SK-N-SH treated with all-trans-retinoic acid at 6 μM for 48 hours (cell line): ENCODE results near the gene ARHGAP24.

Experiments used
- ATAC-seq: fragments of 200-7000 bp; cut with Tn5 transposase; 3 replicates; pipeline ENCODE4 v1.9.1; 2020; ENCODE audit warnings: mild to moderate bottlenecking, moderate library complexity
- ARNTL ChIP-seq: fragments of 450-650 bp; formaldehyde crosslinking; IDR thresholded peaks from 2 replicates; pipeline ENCODE4 v1.5.0; 2020; ENCODE audit warnings: low read depth, mild to moderate bottlenecking, moderate library complexity, borderline replicate concordance
- BACH2 ChIP-seq: fragments of 250-450 bp; sonication (Bioruptor Pico); IDR thresholded peaks from 2 replicates; pipeline ENCODE4 v1.9.0; 2021; ENCODE audit warnings: mild to moderate bottlenecking, borderline replicate concordance
- CREB5 ChIP-seq: fragments of 250-450 bp; sonication (Bioruptor Pico); IDR thresholded peaks from 2 replicates; pipeline ENCODE4 v1.5.1; 2020; ENCODE audit warnings: low read depth, mild to moderate bottlenecking, moderate library complexity
- CSDC2 ChIP-seq: fragments of 250-450 bp; sonication (Bioruptor Pico); IDR thresholded peaks from 2 replicates; pipeline ENCODE4 v1.5.0; 2020; ENCODE audit warnings: mild to moderate bottlenecking, moderate library complexity
- ESRRG ChIP-seq: fragments of 250-450 bp; sonication (Bioruptor Pico); IDR thresholded peaks from 2 replicates; pipeline ENCODE4 v1.6.1; 2021; ENCODE audit warnings: mild to moderate bottlenecking
- GLIS3 ChIP-seq: fragments of 250-450 bp; sonication (Bioruptor Pico); IDR thresholded peaks from 2 replicates; pipeline ENCODE4 v1.5.0; 2020; ENCODE audit warnings: mild to moderate bottlenecking, moderate library complexity
- ISL1 ChIP-seq: fragments of 250-450 bp; sonication (Bioruptor Pico); IDR thresholded peaks from 2 replicates; pipeline ENCODE4 v2.1.2; 2022; ENCODE audit warnings: mild to moderate bottlenecking, moderate library complexity
- OSR1 ChIP-seq: fragments of 250-450 bp; sonication (Bioruptor Pico); IDR thresholded peaks from 2 replicates; pipeline ENCODE4 v1.8.0; 2022; ENCODE audit warnings: moderate library complexity, mild to moderate bottlenecking, inconsistent platforms
- PATZ1 ChIP-seq: fragments of 250-450 bp; sonication (Bioruptor Pico); IDR thresholded peaks from 2 replicates; pipeline ENCODE4 v1.8.0; 2020; ENCODE audit warnings: mild to moderate bottlenecking, moderate library complexity, borderline replicate concordance
- POU6F1 ChIP-seq: fragments of 250-450 bp; sonication (Bioruptor Pico); IDR thresholded peaks from 2 replicates; pipeline ENCODE4 v1.8.0; 2021; ENCODE audit warnings: low read depth, mild to moderate bottlenecking, moderate library complexity, borderline replicate concordance
- PPARA ChIP-seq: fragments of 250-450 bp; sonication (Bioruptor Pico); IDR thresholded peaks from 2 replicates; pipeline ENCODE4 v1.5.0; 2020; ENCODE audit warnings: mild to moderate bottlenecking, borderline replicate concordance
- RARB ChIP-seq: fragments of 250-450 bp; sonication (Bioruptor Pico); IDR thresholded peaks from 2 replicates; pipeline ENCODE4 v1.8.0; 2021; ENCODE audit warnings: mild to moderate bottlenecking, moderate library complexity
- SNAI2 ChIP-seq: fragments of 250-450 bp; sonication (Bioruptor Pico); IDR thresholded peaks from 2 replicates; pipeline ENCODE4 v1.5.0; 2020; ENCODE audit warnings: mild to moderate bottlenecking, moderate library complexity
- TCF4 ChIP-seq: fragments of 250-450 bp; sonication (Bioruptor Pico); IDR thresholded peaks from 2 replicates; pipeline ENCODE4 v1.8.0; 2021; ENCODE audit warnings: mild to moderate bottlenecking, moderate library complexity, borderline replicate concordance
- TOX ChIP-seq: fragments of 250-450 bp; sonication (Bioruptor Pico); IDR thresholded peaks from 2 replicates; pipeline ENCODE4 v1.8.0; 2021; ENCODE audit warnings: mild to moderate bottlenecking, moderate library complexity, borderline replicate concordance
- ZC3H10 ChIP-seq: fragments of 250-450 bp; sonication (Bioruptor Pico); IDR thresholded peaks from 2 replicates; pipeline ENCODE4 v1.5.1; 2021; ENCODE audit warnings: mild to moderate bottlenecking, moderate library complexity
- ZFP3 ChIP-seq: fragments of 250-450 bp; sonication (Bioruptor Pico); IDR thresholded peaks from 2 replicates; pipeline ENCODE4 v1.5.0; 2020; ENCODE audit warnings: mild to moderate bottlenecking, moderate library complexity
- ZFP30 ChIP-seq: fragments of 450-650 bp; formaldehyde crosslinking; IDR thresholded peaks from 2 replicates; pipeline ENCODE4 v1.5.0; 2022; ENCODE audit warnings: mild to moderate bottlenecking, moderate library complexity
- ZNF565 ChIP-seq: fragments of 450-650 bp; formaldehyde crosslinking; conservative IDR thresholded peaks from 2 replicates; pipeline ENCODE4 v1.5.0; 2020; ENCODE audit warnings: low read depth, mild to moderate bottlenecking, moderate library complexity
- ZNF70 ChIP-seq: fragments of 450-650 bp; formaldehyde crosslinking; IDR thresholded peaks from 2 replicates; pipeline ENCODE4 v1.5.0; 2020; ENCODE audit warnings: mild to moderate bottlenecking, moderate library complexity
- ZNF8 ChIP-seq: fragments of 450-650 bp; formaldehyde crosslinking; IDR thresholded peaks from 2 replicates; pipeline ENCODE4 v1.5.0; 2020; ENCODE audit warnings: mild to moderate bottlenecking, moderate library complexity
- TF ChIP-seq, protein P1 (sequence below): fragments of 250-450 bp; sonication (Bioruptor Pico); IDR thresholded peaks from 2 replicates; pipeline ENCODE4 v1.5.0; 2020; ENCODE audit warnings: mild to moderate bottlenecking, moderate library complexity

Gene ARHGAP24

DNA sequence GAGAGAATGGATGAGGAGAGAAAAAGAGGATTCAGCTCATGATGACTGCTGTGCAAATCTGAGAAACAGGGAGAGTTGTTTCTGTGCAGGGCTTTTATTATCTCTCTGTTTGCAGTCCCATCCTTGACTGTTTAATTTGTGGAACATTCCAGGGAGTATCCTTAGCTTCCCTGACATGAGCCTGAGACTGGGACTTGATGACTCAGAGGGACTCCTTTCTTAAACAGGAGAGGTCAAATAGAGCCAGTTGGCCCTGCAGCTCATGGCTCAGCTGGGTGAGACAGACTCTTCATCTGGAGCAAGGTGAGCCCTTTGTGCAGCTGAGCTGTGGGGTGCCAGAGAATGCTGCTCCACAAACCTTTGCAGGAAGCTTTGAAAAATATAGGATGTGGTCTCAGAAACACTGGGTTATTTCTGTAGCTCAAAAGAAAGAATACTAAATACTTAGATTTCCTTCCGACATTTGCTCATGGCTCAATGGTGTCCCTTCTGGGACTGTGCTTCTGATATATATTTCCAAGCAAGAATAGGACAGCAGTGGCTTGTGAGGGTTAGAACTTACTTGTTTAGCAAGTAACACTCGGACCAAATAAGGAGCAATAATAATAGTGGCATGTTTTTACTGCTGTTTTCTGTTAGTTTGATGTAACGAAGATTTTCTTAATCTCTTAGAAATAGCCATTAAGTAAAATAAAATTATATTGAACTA, 14.5 kb downstream of the ARHGAP24 start:
- peak; percentile 63 for ATAC-seq
- TF ChIP-seq ZNF8, result no peak
- no peak for TF ChIP-seq ZC3H10 (CRISPR knock-in tag)
- no peak for TF ChIP-seq ISL1 (CRISPR knock-in tag)
- no peak for TF ChIP-seq GLIS3
- no peak for TF ChIP-seq ZNF70 (CRISPR knock-in tag)
- TF ChIP-seq BACH2 (CRISPR knock-in tag), result no peak
- no peak for TF ChIP-seq POU6F1 (CRISPR knock-in tag)
- TF ChIP-seq ZNF565, result no peak
- TF ChIP-seq CSDC2 (CRISPR knock-in tag), result no peak
- no peak for TF ChIP-seq OSR1 (CRISPR knock-in tag)
- TF ChIP-seq SNAI2 (CRISPR knock-in tag), result no peak
- no peak for TF ChIP-seq ZFP30 (CRISPR knock-in tag)
- TF ChIP-seq ESRRG (CRISPR knock-in tag), result no peak
- TF ChIP-seq, protein P1, sequence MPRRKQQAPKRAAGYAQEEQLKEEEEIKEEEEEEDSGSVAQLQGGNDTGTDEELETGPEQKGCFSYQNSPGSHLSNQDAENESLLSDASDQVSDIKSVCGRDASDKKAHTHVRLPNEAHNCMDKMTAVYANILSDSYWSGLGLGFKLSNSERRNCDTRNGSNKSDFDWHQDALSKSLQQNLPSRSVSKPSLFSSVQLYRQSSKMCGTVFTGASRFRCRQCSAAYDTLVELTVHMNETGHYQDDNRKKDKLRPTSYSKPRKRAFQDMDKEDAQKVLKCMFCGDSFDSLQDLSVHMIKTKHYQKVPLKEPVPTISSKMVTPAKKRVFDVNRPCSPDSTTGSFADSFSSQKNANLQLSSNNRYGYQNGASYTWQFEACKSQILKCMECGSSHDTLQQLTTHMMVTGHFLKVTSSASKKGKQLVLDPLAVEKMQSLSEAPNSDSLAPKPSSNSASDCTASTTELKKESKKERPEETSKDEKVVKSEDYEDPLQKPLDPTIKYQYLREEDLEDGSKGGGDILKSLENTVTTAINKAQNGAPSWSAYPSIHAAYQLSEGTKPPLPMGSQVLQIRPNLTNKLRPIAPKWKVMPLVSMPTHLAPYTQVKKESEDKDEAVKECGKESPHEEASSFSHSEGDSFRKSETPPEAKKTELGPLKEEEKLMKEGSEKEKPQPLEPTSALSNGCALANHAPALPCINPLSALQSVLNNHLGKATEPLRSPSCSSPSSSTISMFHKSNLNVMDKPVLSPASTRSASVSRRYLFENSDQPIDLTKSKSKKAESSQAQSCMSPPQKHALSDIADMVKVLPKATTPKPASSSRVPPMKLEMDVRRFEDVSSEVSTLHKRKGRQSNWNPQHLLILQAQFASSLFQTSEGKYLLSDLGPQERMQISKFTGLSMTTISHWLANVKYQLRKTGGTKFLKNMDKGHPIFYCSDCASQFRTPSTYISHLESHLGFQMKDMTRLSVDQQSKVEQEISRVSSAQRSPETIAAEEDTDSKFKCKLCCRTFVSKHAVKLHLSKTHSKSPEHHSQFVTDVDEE (CRISPR knock-in tag), result no peak
- no peak for TF ChIP-seq TCF4 (CRISPR knock-in tag)
- TF ChIP-seq, all 23 proteins: peak for 0

DNA sequence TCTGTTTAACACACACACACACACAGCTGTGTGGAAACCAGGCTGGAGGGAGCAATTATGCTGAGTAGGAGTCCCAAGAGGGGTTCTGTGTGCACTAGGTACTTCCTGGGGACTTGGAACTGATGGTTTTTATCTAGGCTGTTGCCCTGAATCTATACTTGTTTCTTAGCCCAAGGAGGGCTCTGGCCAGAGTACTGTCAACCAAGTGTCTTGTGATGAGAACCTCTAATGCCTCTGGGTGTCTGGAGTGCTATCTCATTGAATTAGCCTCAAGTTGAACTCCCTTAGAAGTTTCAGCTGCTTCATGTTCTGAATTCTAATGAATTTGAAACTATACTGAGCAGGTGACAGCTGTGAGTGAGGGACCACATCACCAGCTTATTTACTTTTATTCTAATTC, 16.6 kb downstream of the ARHGAP24 start:
- ATAC-seq, result no peak
- TF ChIP-seq ZNF8, result no peak
- TF ChIP-seq GLIS3, result no peak
- TF ChIP-seq ZC3H10 (CRISPR knock-in tag), result no peak
- TF ChIP-seq ISL1 (CRISPR knock-in tag), result no peak
- no peak for TF ChIP-seq ZFP30 (CRISPR knock-in tag)
- TF ChIP-seq BACH2 (CRISPR knock-in tag), result no peak
- TF ChIP-seq, protein P1 (CRISPR knock-in tag), result no peak
- no peak for TF ChIP-seq SNAI2 (CRISPR knock-in tag)
- no peak for TF ChIP-seq CSDC2 (CRISPR knock-in tag)
- TF ChIP-seq PPARA, result no peak
- TF ChIP-seq CREB5 (CRISPR knock-in tag), result no peak
- TF ChIP-seq RARB (CRISPR knock-in tag), result no peak
- TF ChIP-seq ZNF565, result no peak
- no peak for TF ChIP-seq ZNF70 (CRISPR knock-in tag)
- TF ChIP-seq PATZ1 (CRISPR knock-in tag), result no peak
- TF ChIP-seq POU6F1 (CRISPR knock-in tag), result no peak
- TF ChIP-seq TCF4 (CRISPR knock-in tag), result no peak
- TF ChIP-seq ZFP3 (CRISPR knock-in tag), result no peak
- TF ChIP-seq ARNTL (CRISPR knock-in tag), result no peak
- TF ChIP-seq TOX (CRISPR knock-in tag), result no peak
